ENCODE measurements around the gene TMEM9B.
"Not testable (repeated sequence)": the region's sequence is repeated elsewhere in the genome, so short reads cannot be mapped to it uniquely, and the experiment has no call there.

The TMEM9B gene

GRCh38 chr11:8983552-8983951 is 19.3 kb upstream of the TMEM9B start:
- Histone ChIP-seq H3K4me1 (no peaks in the 10 kb centered on the region), H4K20me1 (no peaks in the 10 kb centered on the region), H3K36me3 (no peaks in the 10 kb centered on the region), H3K27me3 (no peaks in the 10 kb centered on the region), H3K4me3 (no peak overlapping the region), H3K9me3 (replicated peaks in 1 of 11) (no peaks in the 10 kb centered on the region), H3K4me2 (no peak overlapping the region), H3K27ac (no peak overlapping the region), H3K9ac (no peak overlapping the region)
- no peak for TF ChIP-seq Cebpa-rat (IDR thresholded peaks at IDR 0.05)

- Histone ChIP-seq H3K27me3 (no peaks in the 10 kb centered on the region), H3K4me3 (no peak overlapping the region), H4K20me1 (no peaks in the 10 kb centered on the region), H3K9me3 (replicated peaks in 1 of 11) (peaks cover 0 to 5% (median 0%) of the 10 kb centered on the region in 11 experiments; a peak in 3 of 22 replicates), H3K9ac (no peak overlapping the region), H3K4me1 (no peaks in the 10 kb centered on the region), H3K4me2 (no peak overlapping the region), H3K27ac (no peak overlapping the region), H3K36me3 (no peaks in the 10 kb centered on the region)
- TF ChIP-seq Cebpa-rat (IDR thresholded peaks at IDR 0.05), result no peak
Observed at GRCh38 chr11:8980485-8980884, 16.2 kb upstream of the TMEM9B start.

- H3K36me3 ChIP-seq; H3K27me3 ChIP-seq; H3K4me3 ChIP-seq; H3K9ac ChIP-seq; H4K20me1 ChIP-seq; H3K27ac ChIP-seq; H3K9me3 ChIP-seq (replicated peaks in 1 of 11); H3K4me1 ChIP-seq; H3K4me2 ChIP-seq: not testable (repeated sequence)
Observed at GRCh38 chr11:8979365-8979764, 15.1 kb upstream of the TMEM9B start.

GRCh38 chr11:8973121-8973520 is 8.9 kb upstream of the TMEM9B start:
- no peak overlapping the region for H3K27ac ChIP-seq

GRCh38 chr11:8971924-8972316 is 7.7 kb upstream of the TMEM9B start:
- H3K4me1 ChIP-seq, result peaks cover 0 to 18% (median 5%) of the 10 kb centered on the region in 10 experiments; a peak in 8 of 20 replicates
- H3K9ac ChIP-seq, result no peak overlapping the region
- no peak overlapping the region for H3K4me3 ChIP-seq
- H4K20me1 ChIP-seq, result no peaks in the 10 kb centered on the region
- no peak for TF ChIP-seq Cebpa-rat (IDR thresholded peaks at IDR 0.05)
- peaks cover 0 to 4% (median 0%) of the 10 kb centered on the region in 11 experiments; a peak in 3 of 22 replicates for H3K9me3 ChIP-seq (replicated peaks in 1 of 11)
- no peak overlapping the region for H3K27ac ChIP-seq
- no peaks in the 10 kb centered on the region for H3K36me3 ChIP-seq
- H3K4me2 ChIP-seq, result no peak overlapping the region
- H3K27me3 ChIP-seq, result no peaks in the 10 kb centered on the region

More at GRCh38 chr11:8973121-8973520, 8.9 kb upstream of the TMEM9B start:
- Histone ChIP-seq H3K4me2 (peak overlapping the region in 1 of 11 experiments; percentile 26; a peak in 1 of 22 replicates), H3K9ac (no peak overlapping the region), H3K9me3 (replicated peaks in 1 of 11) (peaks cover 0 to 5% (median 0%) of the 10 kb centered on the region in 11 experiments; a peak in 3 of 22 replicates), H4K20me1 (no peaks in the 10 kb centered on the region), H3K4me1 (peaks cover 0 to 9% (median 0%) of the 10 kb centered on the region in 10 experiments; a peak in 2 of 20 replicates), H3K27me3 (no peaks in the 10 kb centered on the region), H3K36me3 (no peaks in the 10 kb centered on the region), H3K4me3 (no peak overlapping the region)
- TF ChIP-seq Cebpa-rat (IDR thresholded peaks at IDR 0.05), result no peak

DNA sequence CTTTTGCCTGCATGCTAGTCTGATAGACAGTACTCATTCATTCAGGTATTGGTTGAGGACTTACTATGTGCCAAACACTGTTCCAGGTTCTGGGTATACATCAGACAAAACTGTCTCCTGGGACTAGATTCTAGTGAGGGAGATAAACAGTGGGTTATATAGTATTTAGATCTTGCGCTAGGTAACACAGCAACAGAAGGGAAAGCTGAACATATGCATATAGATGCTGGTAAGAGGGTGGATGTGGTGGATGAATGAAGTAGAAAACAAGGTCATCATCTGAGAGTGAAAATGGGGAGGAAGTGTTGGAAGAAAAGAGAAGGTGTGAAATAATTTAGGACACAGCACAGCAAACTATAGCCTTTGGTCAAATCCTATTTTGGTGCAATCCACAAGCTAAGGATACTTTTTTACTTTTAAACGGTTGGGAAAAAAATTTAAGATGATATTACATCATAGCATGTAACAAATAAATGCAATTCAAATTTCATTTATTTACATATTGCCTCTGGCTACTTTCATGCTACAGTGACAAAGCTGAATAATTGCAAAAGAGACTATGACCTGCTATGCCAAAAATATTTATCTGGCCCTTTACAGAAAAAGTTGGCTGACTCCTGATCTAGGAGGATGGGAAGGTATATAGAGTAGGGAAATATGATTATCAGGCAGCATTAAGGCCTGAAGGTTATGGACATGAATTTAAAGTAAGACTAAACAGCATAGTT is 7.1 kb upstream of the TMEM9B start:
- no peak for TF ChIP-seq Cebpa-rat (IDR thresholded peaks at IDR 0.05)
- Histone ChIP-seq H3K9ac (no peak overlapping the region), H3K9me3 (replicated peaks in 1 of 11) (no peaks in the 10 kb centered on the region; a peak in 1 of 22 replicates)

GRCh38 chr11:8967184-8967583 is 2.9 kb upstream of the TMEM9B start:
- H3K9me3 ChIP-seq (replicated peaks in 1 of 11), result no peaks in the 10 kb centered on the region
- H3K4me3 ChIP-seq, result no peak overlapping the region
- no peak for TF ChIP-seq Cebpa-rat (IDR thresholded peaks at IDR 0.05)
- H3K36me3 ChIP-seq, result no peaks in the 10 kb centered on the region
- peaks cover 25 to 41% (median 32%) of the 10 kb centered on the region in 10 experiments for H3K4me1 ChIP-seq
- no peak overlapping the region for H3K27ac ChIP-seq
- peaks cover 0 to 17% (median 8%) of the 10 kb centered on the region in 11 experiments; a peak in 5 of 22 replicates for H4K20me1 ChIP-seq
- H3K4me2 ChIP-seq, result peak overlapping the region in 5 of 11 experiments; percentile 4 to 65 (median 17); a peak in 8 of 22 replicates
- H3K9ac ChIP-seq, result no peak overlapping the region
- H3K27me3 ChIP-seq, result no peaks in the 10 kb centered on the region

More for the DNA sequence above, 7.1 kb upstream of the TMEM9B start:
- Histone ChIP-seq H3K4me1 (peaks cover 0 to 24% (median 5%) of the 10 kb centered on the region in 10 experiments; a peak in 8 of 20 replicates), H3K27ac (no peak overlapping the region), H3K4me3 (no peak overlapping the region), H4K20me1 (no peaks in the 10 kb centered on the region), H3K36me3 (no peaks in the 10 kb centered on the region), H3K4me2 (no peak overlapping the region), H3K27me3 (no peaks in the 10 kb centered on the region)

DNA sequence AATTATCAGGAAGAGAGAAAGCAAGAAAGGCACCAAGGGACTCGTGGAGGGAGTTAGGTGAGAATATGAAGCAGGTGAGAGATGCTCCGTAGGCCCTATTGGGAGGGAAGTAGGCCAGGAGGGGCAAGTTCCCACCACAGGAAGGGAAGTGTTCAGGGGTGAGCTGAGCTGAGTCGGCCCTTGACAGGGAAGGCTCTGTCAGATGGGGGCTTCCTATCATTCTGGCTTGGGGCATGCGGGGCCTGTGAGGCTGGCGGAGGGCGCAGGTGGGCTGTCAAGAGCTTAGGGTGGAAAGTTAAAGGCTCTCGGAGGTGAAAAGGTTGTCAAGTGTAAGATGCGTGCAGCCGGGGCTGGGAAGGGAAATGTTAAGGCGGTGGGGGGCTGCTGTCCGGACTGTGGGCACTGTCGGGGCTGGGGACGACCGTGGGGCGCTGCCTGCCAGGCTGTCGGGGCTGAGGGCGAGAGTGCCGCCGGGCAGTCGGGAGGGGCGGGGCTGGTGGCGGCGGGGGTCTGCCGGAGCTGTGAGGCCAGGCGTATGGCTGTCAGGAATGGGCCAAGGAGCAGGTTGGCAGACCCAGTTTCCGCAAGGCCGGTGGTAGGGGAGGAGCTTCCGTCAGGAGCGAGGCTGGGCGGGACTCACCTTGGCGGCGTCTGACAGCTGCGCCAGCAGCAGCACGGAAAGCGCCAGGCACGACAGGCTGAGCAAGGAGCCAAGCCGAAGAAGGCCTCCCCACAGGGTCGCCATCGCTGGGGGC is 496 bp downstream of the TMEM9B start:
- Histone ChIP-seq H3K27me3 (no peaks in the 10 kb centered on the region), H3K4me2 (peak overlapping the region; percentile 86 to 99 (median 97)), H3K27ac (peak overlapping the region; percentile 80 to 95 (median 90)), H3K9ac (peak overlapping the region; percentile 82 to 95 (median 91)), H3K4me3 (peak overlapping the region; percentile 68 to 97 (median 86)), H4K20me1 (peaks cover 12 to 43% (median 27%) of the 10 kb centered on the region in 11 experiments; a peak in 16 of 22 replicates), H3K36me3 (peaks cover 0 to 9% (median 0%) of the 10 kb centered on the region in 11 experiments; a peak in 1 of 22 replicates), H3K9me3 (replicated peaks in 1 of 11) (no peaks in the 10 kb centered on the region), H3K4me1 (peaks cover 25 to 63% (median 32%) of the 10 kb centered on the region in 10 experiments)
- no peak for TF ChIP-seq Cebpa-rat (IDR thresholded peaks at IDR 0.05)

GRCh38 chr11:8962841-8963240 is 1.4 kb downstream of the TMEM9B start:
- Histone ChIP-seq H3K9me3 (replicated peaks in 1 of 11) (no peaks in the 10 kb centered on the region), H3K4me3 (peak overlapping the region; percentile 68 to 97 (median 86); a peak in 19 of 20 replicates), H3K27me3 (no peaks in the 10 kb centered on the region)

More at GRCh38 chr11:8962841-8963240, 1.4 kb downstream of the TMEM9B start:
- H3K27ac ChIP-seq, result peak overlapping the region in 5 of 11 experiments; percentile 10 to 92 (median 85); a peak in 3 of 22 replicates
- H3K36me3 ChIP-seq, result peaks cover 0 to 13% (median 0%) of the 10 kb centered on the region in 11 experiments; a peak in 1 of 22 replicates
- H3K9ac ChIP-seq, result peak overlapping the region; percentile 0 to 95 (median 91); a peak in 20 of 22 replicates
- TF ChIP-seq Cebpa-rat (IDR thresholded peaks at IDR 0.05), result no peak
- H4K20me1 ChIP-seq, result peaks cover 13 to 48% (median 30%) of the 10 kb centered on the region in 11 experiments; a peak in 16 of 22 replicates
- peaks cover 25 to 63% (median 32%) of the 10 kb centered on the region in 10 experiments for H3K4me1 ChIP-seq
- peak overlapping the region; percentile 86 to 99 (median 97) for H3K4me2 ChIP-seq
